Measurements from ENCODE around the gene SETBP1. TPM values are rescaled to one million over a fixed set of nuclear protein-coding genes. Genes with fewer than 3 reads are reported as not detected.

SETBP1 gene
- total RNA-seq, 1 experiment from 2014 or later = 0.05 TPM

DNA sequence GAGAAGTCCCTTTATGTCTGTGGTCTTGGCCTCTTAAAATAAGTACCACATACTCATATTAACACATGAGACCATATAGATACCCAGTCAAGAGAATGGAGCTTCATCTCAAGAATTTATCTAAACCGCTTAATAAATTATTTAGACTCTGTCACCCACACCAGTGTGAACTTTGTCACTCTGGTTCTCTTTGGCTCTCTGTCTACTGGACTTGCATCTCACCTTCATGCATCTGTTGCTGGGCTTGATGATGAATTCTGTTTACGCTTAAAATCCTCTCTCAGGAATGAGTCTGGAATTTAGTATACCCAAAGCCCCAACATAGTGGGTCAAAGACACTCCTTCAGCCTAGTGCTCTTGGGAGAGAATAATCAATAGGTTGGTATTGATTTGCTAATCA is 73.9 kb downstream of the SETBP1 start:
- Histone ChIP-seq H3K4me1 (ENCODE audit: control insufficient read depth in 1 of 2, insufficient read depth in 2 of 2, low read length in 2 of 2) (no peaks in the 10 kb centered on the region), H2AFZ (ENCODE audit: low read depth, low read length, poor library complexity, severe bottlenecking) (no peak overlapping the region), H3K9me3 (ENCODE audit: control insufficient read depth in 1 of 2, insufficient read depth in 1 of 2, low read depth in 1 of 2, low read length in 2 of 2) (peaks cover 0 to 28% of the 10 kb centered on the region in 2 experiments; a peak in 1 of 4 replicates), H3K4me3 (replicated peaks in 1 of 2; ENCODE audit: low read depth in 1 of 2, low read length in 2 of 2) (no peak overlapping the region), H3K79me2 (ENCODE audit: insufficient read depth, low read length) (no peaks in the 10 kb centered on the region), H3K9me2 (ENCODE audit: insufficient read depth) (no peaks in the 10 kb centered on the region), H3K27me3 (ENCODE audit: insufficient read depth, low read length) (no peaks in the 10 kb centered on the region), H3K9ac (ENCODE audit: low read length) (no peak overlapping the region), H3K36me3 (ENCODE audit: control insufficient read depth in 1 of 2, insufficient read depth in 2 of 2, low read length in 2 of 2) (no peaks in the 10 kb centered on the region), H3K27ac (ENCODE audit: low read depth, low read length) (no peak overlapping the region), H4K20me1 (ENCODE audit: insufficient read depth) (no peaks in the 10 kb centered on the region), H3K4me2 (ENCODE audit: low read length) (no peak overlapping the region)
- no TSS peak for BruUV-seq (replicated peaks)
- CTCF ChIA-PET = no interaction called here
- ATAC-seq = no peak
- POLR2A ChIA-PET = no interaction called here
- no peak for TF ChIP-seq YY1 (IDR thresholded peaks at IDR 0.05; ENCODE audit: extremely low read depth, insufficient replicate concordance, low read depth, low read length)
- TF ChIP-seq, protein P1, sequence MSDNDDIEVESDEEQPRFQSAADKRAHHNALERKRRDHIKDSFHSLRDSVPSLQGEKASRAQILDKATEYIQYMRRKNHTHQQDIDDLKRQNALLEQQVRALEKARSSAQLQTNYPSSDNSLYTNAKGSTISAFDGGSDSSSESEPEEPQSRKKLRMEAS (IDR thresholded peaks at IDR 0.05) = no peak
- TF ChIP-seq, protein P2, sequence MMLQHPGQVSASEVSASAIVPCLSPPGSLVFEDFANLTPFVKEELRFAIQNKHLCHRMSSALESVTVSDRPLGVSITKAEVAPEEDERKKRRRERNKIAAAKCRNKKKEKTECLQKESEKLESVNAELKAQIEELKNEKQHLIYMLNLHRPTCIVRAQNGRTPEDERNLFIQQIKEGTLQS (IDR thresholded peaks at IDR 0.05) = no peak
- no peak for TF ChIP-seq JUND (IDR thresholded peaks at IDR 0.05)
- TF ChIP-seq, protein P3, sequence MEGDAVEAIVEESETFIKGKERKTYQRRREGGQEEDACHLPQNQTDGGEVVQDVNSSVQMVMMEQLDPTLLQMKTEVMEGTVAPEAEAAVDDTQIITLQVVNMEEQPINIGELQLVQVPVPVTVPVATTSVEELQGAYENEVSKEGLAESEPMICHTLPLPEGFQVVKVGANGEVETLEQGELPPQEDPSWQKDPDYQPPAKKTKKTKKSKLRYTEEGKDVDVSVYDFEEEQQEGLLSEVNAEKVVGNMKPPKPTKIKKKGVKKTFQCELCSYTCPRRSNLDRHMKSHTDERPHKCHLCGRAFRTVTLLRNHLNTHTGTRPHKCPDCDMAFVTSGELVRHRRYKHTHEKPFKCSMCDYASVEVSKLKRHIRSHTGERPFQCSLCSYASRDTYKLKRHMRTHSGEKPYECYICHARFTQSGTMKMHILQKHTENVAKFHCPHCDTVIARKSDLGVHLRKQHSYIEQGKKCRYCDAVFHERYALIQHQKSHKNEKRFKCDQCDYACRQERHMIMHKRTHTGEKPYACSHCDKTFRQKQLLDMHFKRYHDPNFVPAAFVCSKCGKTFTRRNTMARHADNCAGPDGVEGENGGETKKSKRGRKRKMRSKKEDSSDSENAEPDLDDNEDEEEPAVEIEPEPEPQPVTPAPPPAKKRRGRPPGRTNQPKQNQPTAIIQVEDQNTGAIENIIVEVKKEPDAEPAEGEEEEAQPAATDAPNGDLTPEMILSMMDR (IDR thresholded peaks at IDR 0.05 in 2 of 3, conservative IDR thresholded peaks at IDR 0.05 in 1 of 3; ENCODE audit: borderline replicate concordance in 1 of 3, insufficient read depth in 1 of 3, low read depth in 2 of 3, low read length in 2 of 3) = no peak
- no peak for TF ChIP-seq ELF1 (IDR thresholded peaks at IDR 0.05; ENCODE audit: borderline replicate concordance, low read depth)
- no peak for TF ChIP-seq POLR2A (IDR thresholded peaks at IDR 0.05; ENCODE audit: borderline replicate concordance, extremely low read depth, insufficient read depth, insufficient read length)
- TF ChIP-seq CEBPB (IDR thresholded peaks at IDR 0.05; ENCODE audit: low read depth) = no peak
- no peak for DNase-seq (ENCODE audit: low read depth, low spot score)
- RAD21 ChIA-PET (ENCODE audit: low non-redundant PET in 1 of 2, low total read pairs in 2 of 2, uncharacterized antibody in 2 of 2, unreplicated experiment in 2 of 2) = no interaction called here
- intact Hi-C loops (cut with micrococcal nuclease) = no loop called here
